Colonic mucosa (tissue), 4 donors: ENCODE measurements around the gene CRKL. TPM values are rescaled to one million over a fixed set of nuclear protein-coding genes. Genes with fewer than 3 reads are reported as not detected.
A peak's percentile ranks its signal among the peaks of the same experiment; 100 is the strongest.
"Not testable (repeated sequence)": the region's sequence is repeated elsewhere in the genome, so short reads cannot be mapped to it uniquely, and the experiment has no call there.

Source experiments
- DNase-seq: peaks from one replicate; pipeline ENCODE4 v3.0.0-alpha.2; 2020
- H3K27ac ChIP-seq: fragments of 200-600 bp; one replicate; pipeline ENCODE4 v1.8.0; 2021
- H3K27me3 ChIP-seq: fragments of 200-600 bp; one replicate; pipeline ENCODE4 v1.8.0; 2021
- H3K36me3 ChIP-seq: fragments of 200-600 bp; one replicate; pipeline ENCODE4 v1.8.0; 2021
- H3K4me1 ChIP-seq: fragments of 200-600 bp; one replicate; pipeline ENCODE4 v1.8.0; 2021; ENCODE audit warnings: mild to moderate bottlenecking
- H3K4me3 ChIP-seq: fragments of 200-600 bp; one replicate; pipeline ENCODE4 v1.8.0; 2021
- H3K9ac ChIP-seq, 2 donors: one replicate each; pipeline ENCODE4 v1.7.0; 2013; ENCODE audit warnings: control low read depth in 2 of 2, low read depth in 2 of 2, low read length in 2 of 2
- H3K9me3 ChIP-seq: fragments of 200-600 bp; one replicate; pipeline ENCODE4 v1.8.0; 2021
- intact Hi-C: fragments of 100-400 bp; cut with DNase I; formaldehyde crosslinking; loops from one replicate; pipeline ENCODE4 v1.14.1; 2022
- total RNA-seq, 2 donors: library from RNA; stranded (reverse); fragmentation: NEBNext Ultra II Directional in 1 of 2; extraction: Animal tissue kit (Norgen Biotek cat#: 25700) in 1 of 2; gene quantifications; one replicate each; pipeline ENCODE4 v1.2.1, GENCODE V29; 2021
- TF ChIP-seq, protein P1 (sequence below): fragments of 200-600 bp; IDR thresholded peaks from one replicate; pipeline ENCODE4 v1.8.0; 2022; ENCODE audit warnings: antibody characterized with exemption, mild to moderate bottlenecking
- donor health status: healthy.
- donor health status: DM: no; HTN: no; CAD: no.
- donor health status: DM: no; HTN: no; CAD: no.

Gene CRKL
- total RNA-seq, 2 donors from 2014 or later: 63.6 to 82.5 TPM

DNA sequence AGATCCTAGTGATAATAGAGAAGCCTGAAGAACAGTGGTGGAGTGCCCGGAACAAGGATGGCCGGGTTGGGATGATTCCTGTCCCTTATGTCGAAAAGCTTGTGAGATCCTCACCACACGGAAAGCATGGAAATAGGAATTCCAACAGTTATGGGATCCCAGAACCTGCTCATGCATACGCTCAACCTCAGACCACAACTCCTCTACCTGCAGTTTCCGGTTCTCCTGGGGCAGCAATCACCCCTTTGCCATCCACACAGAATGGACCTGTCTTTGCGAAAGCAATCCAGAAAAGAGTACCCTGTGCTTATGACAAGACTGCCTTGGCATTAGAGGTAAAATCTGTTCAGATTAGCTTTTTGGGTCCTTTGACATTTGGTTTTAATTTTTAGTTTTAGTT lies 16.7 kb downstream of the CRKL start:
- H3K27me3 ChIP-seq: no peaks in the 10 kb centered on the region
- no peak for DNase-seq
- TF ChIP-seq, protein P1, sequence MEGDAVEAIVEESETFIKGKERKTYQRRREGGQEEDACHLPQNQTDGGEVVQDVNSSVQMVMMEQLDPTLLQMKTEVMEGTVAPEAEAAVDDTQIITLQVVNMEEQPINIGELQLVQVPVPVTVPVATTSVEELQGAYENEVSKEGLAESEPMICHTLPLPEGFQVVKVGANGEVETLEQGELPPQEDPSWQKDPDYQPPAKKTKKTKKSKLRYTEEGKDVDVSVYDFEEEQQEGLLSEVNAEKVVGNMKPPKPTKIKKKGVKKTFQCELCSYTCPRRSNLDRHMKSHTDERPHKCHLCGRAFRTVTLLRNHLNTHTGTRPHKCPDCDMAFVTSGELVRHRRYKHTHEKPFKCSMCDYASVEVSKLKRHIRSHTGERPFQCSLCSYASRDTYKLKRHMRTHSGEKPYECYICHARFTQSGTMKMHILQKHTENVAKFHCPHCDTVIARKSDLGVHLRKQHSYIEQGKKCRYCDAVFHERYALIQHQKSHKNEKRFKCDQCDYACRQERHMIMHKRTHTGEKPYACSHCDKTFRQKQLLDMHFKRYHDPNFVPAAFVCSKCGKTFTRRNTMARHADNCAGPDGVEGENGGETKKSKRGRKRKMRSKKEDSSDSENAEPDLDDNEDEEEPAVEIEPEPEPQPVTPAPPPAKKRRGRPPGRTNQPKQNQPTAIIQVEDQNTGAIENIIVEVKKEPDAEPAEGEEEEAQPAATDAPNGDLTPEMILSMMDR: no peak
- peaks cover 17% of the 10 kb centered on the region for H3K4me1 ChIP-seq
- H3K36me3 ChIP-seq: no peaks in the 10 kb centered on the region
- intact Hi-C loops: no loop called here
- no peaks in the 10 kb centered on the region for H3K9me3 ChIP-seq
- H3K4me3 ChIP-seq: no peak overlapping the region
- no peak overlapping the region for H3K27ac ChIP-seq
- H3K9ac ChIP-seq: no peak overlapping the region

DNA sequence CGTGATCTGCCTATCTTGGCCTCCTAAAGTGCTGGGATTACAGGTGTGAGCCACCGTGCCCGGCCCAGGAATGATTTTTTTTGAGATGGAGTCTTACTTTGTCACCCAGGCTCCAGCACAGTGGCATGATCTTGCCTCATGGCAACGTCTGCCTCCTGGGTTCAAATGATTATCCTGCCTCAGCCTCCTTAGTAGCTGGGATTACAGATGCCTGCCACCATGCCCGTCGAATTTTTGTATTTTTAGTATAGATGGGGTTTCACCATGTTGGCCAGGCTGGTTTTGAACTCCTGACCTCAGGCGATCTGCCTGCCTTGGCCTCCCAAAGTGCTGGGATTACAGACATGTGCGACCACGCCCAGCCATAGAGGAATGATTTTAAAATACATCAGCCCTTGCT lies 17.8 kb downstream of the CRKL start:
- H3K4me1 ChIP-seq: peaks cover 19% of the 10 kb centered on the region
- DNase-seq, H3K4me3 ChIP-seq, H3K27ac ChIP-seq, H3K36me3 ChIP-seq, H3K9ac ChIP-seq, intact Hi-C loops, H3K27me3 ChIP-seq, H3K9me3 ChIP-seq: not testable (repeated sequence)

DNA sequence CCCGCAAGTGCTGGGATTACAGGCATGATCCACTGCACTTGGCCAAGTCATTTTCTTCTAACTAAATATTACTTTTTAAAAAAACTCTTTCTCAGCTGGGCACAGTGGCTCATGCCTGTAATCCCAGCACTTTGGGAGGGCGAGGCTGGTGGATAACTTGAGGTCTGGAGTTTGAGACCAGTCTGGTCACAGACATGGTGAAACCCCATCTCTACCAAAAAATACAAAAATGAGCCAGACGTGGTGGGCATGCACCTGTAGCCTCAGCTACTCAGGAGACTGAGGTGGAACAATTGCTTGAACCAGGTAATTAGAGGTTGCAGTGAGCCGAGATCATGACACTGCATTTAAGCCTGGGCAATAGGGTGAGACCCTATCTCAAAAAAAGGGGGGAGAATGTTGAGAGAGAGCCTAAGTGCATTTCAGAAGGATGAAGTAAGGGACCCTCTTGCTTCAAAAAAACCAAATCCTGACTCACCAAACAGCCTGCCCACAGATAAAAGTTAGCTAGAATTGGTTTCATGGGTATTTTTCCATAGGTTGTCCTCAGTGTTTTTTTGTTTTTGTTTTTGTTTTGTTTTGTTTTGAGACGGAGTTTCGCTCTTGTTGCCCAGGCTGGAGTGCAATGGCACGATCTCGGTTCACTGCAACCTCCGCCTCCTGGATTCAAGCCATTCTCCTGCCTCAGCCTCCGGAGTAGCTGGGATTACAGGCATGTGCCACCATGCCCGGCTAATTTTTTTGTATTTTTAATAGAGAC lies 18.8 kb downstream of the CRKL start:
- H3K4me1 ChIP-seq: peaks cover 19% of the 10 kb centered on the region
- intact Hi-C loops, H3K27me3 ChIP-seq, DNase-seq, H3K9ac ChIP-seq, H3K36me3 ChIP-seq, H3K9me3 ChIP-seq, H3K4me3 ChIP-seq, H3K27ac ChIP-seq: not testable (repeated sequence)

DNA sequence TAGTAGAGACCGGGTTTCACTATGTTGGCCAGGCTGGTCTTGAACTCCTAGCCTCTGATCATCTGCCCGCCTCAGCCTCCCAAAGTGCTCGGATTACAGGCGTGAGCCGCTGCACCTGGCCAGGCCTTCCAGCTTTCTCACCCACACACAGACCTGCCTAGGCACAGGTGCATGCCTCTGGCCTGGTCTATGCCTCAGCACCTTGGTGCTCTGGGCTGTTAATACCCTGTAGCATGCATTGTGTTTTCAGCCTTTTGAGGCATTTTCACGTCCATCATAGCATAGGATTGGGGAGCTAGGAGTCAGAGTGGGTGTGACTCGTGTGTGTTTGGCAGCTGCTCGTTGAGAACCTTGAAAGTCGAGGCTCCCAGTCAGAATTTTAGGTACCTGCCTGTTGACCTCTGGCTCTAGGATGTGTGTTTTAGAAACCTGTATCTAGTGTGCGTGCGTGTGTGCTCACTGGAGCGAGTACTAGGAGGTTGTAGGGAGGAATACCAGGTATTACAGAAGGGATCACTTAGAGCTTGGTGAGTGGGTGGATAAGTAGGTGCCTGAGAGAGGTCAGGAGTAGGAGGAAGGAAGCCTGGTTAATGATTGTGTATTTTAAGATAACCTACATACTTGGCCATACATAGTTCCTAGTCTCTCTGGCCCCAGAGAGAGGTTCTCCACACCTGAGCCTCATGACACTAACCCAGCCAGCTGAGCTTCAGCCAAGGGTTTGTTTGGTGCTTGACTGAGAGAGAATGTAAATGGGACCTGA lies 20.0 kb downstream of the CRKL start:
- intact Hi-C loops: no loop called here
- TF ChIP-seq, protein P1: no peak
- no peak overlapping the region for H3K27ac ChIP-seq
- peaks cover 19% of the 10 kb centered on the region for H3K4me1 ChIP-seq
- H3K4me3 ChIP-seq: no peak overlapping the region
- no peaks in the 10 kb centered on the region for H3K36me3 ChIP-seq
- peak overlapping the region in 1 of 2 donors; percentile 0 for H3K9ac ChIP-seq
- H3K27me3 ChIP-seq: no peaks in the 10 kb centered on the region
- no peak for DNase-seq
- H3K9me3 ChIP-seq: no peaks in the 10 kb centered on the region

DNA sequence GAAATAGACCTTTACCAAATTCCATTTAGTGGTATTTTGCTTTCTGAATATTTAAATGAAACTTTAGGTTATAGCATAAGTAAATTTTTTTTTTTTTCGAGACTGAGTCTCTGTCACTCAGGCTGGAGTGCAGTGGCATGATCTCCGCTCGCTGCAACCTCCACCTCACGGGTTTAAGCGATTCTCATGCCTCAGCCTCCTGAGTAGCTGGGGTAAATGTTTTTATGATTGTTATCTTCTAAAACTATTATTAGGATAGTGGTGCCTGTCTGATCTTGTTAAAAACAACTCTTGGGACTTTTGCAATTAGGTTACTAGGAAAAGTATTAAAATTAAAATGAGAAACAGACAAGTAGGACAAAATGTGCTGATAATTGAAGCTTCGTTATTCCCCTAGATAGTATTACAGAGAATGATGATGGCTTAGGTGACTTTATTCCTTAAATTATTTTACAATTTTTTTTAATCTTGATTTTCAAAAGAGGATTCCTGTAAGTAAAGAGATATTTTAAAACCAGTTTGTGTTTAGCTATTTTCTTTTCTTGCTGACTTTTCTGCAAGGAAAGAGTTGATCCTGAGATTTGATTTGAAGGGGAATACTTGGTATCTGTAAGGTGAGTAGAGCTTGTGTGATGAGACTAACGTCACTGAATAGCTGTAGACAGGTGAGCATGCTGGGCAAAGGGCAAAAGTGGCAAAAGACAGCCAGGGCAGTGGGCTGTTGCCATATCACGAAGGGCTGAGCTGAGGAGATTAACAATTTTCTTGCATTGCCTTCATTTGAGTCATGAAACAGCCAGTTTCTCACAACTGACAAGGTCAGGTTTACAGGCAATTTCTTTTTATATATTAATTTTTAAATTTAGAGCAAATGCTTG lies 20.8 kb downstream of the CRKL start:
- intact Hi-C loops: no loop called here
- H3K4me3 ChIP-seq: no peak overlapping the region
- TF ChIP-seq, protein P1: no peak
- peak overlapping the region in 1 of 2 donors; percentile 0 for H3K9ac ChIP-seq
- no peaks in the 10 kb centered on the region for H3K9me3 ChIP-seq
- DNase-seq: no peak
- no peaks in the 10 kb centered on the region for H3K36me3 ChIP-seq
- H3K27me3 ChIP-seq: no peaks in the 10 kb centered on the region
- H3K4me1 ChIP-seq: peaks cover 19% of the 10 kb centered on the region
- no peak overlapping the region for H3K27ac ChIP-seq

DNA sequence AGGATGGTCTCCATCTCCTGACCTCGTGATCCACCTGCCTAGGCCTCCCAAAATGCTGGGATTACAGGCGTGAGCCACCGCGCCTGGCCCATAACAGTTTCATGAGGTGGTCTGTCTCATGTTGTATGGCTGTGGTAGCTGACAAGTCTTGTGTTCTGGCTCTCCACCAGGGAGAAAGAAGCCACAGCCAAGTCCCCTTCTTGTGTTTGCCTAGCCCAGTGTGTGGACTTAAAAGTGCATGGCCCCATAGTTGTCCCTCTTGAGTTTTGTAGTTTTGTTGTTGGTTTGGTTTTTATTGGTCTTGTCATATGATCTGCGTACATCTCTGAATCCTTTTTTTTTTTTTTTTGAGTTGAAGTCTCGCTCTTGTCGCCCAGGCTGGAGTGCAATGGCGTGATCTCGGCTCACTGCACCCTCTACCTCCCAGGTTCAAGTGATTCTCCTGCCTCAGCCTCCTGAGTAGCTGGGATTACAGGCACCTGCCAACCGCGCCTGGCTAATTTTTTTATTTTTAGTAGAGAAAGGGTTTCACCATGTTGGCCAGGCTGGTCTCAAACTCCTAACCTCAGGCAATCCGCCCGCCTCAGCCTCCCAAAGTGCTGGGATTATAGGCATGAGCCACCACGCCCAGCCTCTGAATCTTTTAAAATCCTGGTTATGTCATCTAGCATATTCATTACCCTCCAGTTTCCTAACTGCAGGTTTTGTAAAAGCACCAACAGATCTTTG lies 22.4 kb downstream of the CRKL start:
- H3K27ac ChIP-seq, intact Hi-C loops: not testable (repeated sequence)
- peaks cover 19% of the 10 kb centered on the region for H3K4me1 ChIP-seq

More for the DNA sequence above, 22.4 kb downstream of the CRKL start:
- H3K9me3 ChIP-seq, H3K36me3 ChIP-seq, H3K4me3 ChIP-seq, H3K9ac ChIP-seq, H3K27me3 ChIP-seq, DNase-seq: not testable (repeated sequence)
